Naive thymus-derived CD4-positive, alpha-beta T cell (primary cell): Measurements from ENCODE around the gene KCNH4. TPM values are rescaled to one million over a fixed set of nuclear protein-coding genes. Genes with fewer than 3 reads are reported as not detected.

Experiments
- ATAC-seq: fragments of 150-1000 bp; cut with Tn5 transposase; 2 replicates; pipeline ENCODE4 v1.10.0; 2021; ENCODE audit warnings: mild to moderate bottlenecking, moderate library complexity
- CTCF ChIA-PET: fragments of 350-600 bp; sonication (Branson Sonifier 250); formaldehyde crosslinking; loops from one replicate; lab custom pipeline; 2021; ENCODE audit warnings: antibody characterized with exemption; lab: Charles Lee
- POLR2A ChIA-PET: fragments of 350-600 bp; sonication (Branson Sonifier 250); formaldehyde crosslinking; loops from one replicate; lab custom pipeline; 2021; ENCODE audit warnings: antibody characterized with exemption, inconsistent platforms; lab: Charles Lee
- DNase-seq, 9 donors: peaks; one replicate each; pipeline versions ENCODE4 v3.0.0 to v3.0.0-alpha.2; 2020 to 2022; ENCODE audit warnings: mixed read lengths in 1 of 9
- H3K27ac ChIP-seq: one replicate; pipeline ENCODE4 v1.7.0; 2013; ENCODE audit warnings: mild to moderate bottlenecking, low read depth, low read length, moderate library complexity
- H3K27me3 ChIP-seq, 2 donors: one replicate each; pipeline ENCODE4 v1.7.0; 2013; ENCODE audit warnings: low read length in 2 of 2, mild to moderate bottlenecking in 2 of 2, moderate library complexity in 2 of 2; ENCODE audit not compliant: control insufficient read depth in 2 of 2, insufficient read depth in 2 of 2
- H3K36me3 ChIP-seq, 3 experiments: 1 replicate in 2 of 3; 2 replicates in 1 of 3; pipeline ENCODE4 v1.7.0; 2013; ENCODE audit warnings: low read length in 3 of 3, mild to moderate bottlenecking in 3 of 3, moderate library complexity in 1 of 3; ENCODE audit not compliant: insufficient read depth in 3 of 3, control insufficient read depth in 2 of 3
- H3K4me1 ChIP-seq, 2 donors: one replicate each; pipeline ENCODE4 v1.7.0; 2013; ENCODE audit warnings: low read length in 2 of 2, mild to moderate bottlenecking in 2 of 2, moderate library complexity in 1 of 2; ENCODE audit not compliant: control insufficient read depth in 2 of 2, insufficient read depth in 2 of 2
- H3K4me3 ChIP-seq: 2 replicates; pipeline ENCODE4 v1.7.0; 2013; ENCODE audit warnings: mild to moderate bottlenecking, low read length
- H3K9me3 ChIP-seq, 3 experiments: 1 replicate in 2 of 3; 2 replicates in 1 of 3; pipeline ENCODE4 v1.7.0; 2013; ENCODE audit warnings: low read length in 3 of 3; ENCODE audit not compliant: control insufficient read depth in 2 of 3
- H3K27ac Mint-ChIP-seq, 9 donors: one replicate each; pipeline ENCODE4 v1.8.0; 2020 to 2022; ENCODE audit warnings: mixed read lengths in 9 of 9, mild to moderate bottlenecking in 8 of 9, moderate library complexity in 5 of 9, inconsistent platforms in 2 of 9
- H3K27me3 Mint-ChIP-seq, 5 donors: one replicate each; pipeline ENCODE4 v1.8.0; 2021 to 2022; ENCODE audit warnings: mixed read lengths in 5 of 5, mild to moderate bottlenecking in 1 of 5
- H3K36me3 Mint-ChIP-seq, 5 donors: one replicate each; pipeline ENCODE4 v1.8.0; 2020 to 2022; ENCODE audit warnings: mixed read lengths in 5 of 5, mild to moderate bottlenecking in 3 of 5, inconsistent platforms in 1 of 5
- H3K4me1 Mint-ChIP-seq, 7 donors: one replicate each; pipeline ENCODE4 v1.8.0; 2020 to 2022; ENCODE audit warnings: mixed read lengths in 7 of 7, mild to moderate bottlenecking in 3 of 7, inconsistent platforms in 1 of 7
- H3K4me3 Mint-ChIP-seq, 10 donors: one replicate each; pipeline ENCODE4 v1.8.0; 2020 to 2022; ENCODE audit warnings: mild to moderate bottlenecking in 10 of 10, mixed read lengths in 10 of 10, moderate library complexity in 6 of 10, inconsistent platforms in 2 of 10
- H3K9me3 Mint-ChIP-seq, 11 donors: one replicate each; pipeline ENCODE4 v1.8.0; 2020 to 2022; ENCODE audit warnings: mixed read lengths in 11 of 11, mild to moderate bottlenecking in 4 of 11, inconsistent platforms in 1 of 11, moderate library complexity in 1 of 11
- intact Hi-C, 2 donors: fragments of 100-400 bp; cut with micrococcal nuclease; formaldehyde crosslinking; loops; one replicate each; pipeline ENCODE4 v1.15.1; 2023
- polyA plus RNA-seq, 2 donors: library from polyadenylated mRNA; unstranded; fragments of 300-500 nt; fragmentation: Illumina TruSeq; gene quantifications; one replicate each; pipeline ENCODE4 v1.2.3, GENCODE V29; 2021
- total RNA-seq, 6 experiments: library from RNA in 5 of 6; stranded (reverse) in 5 of 6; gene quantifications; 1 replicate in 5 of 6; 2 replicates in 1 of 6; pipeline ENCODE4 v1.2.3 and lab custom pipeline; 2021 to 2026

Gene KCNH4
- total and polyA plus RNA-seq, 7 experiments from 2014 or later: 0.07 to 0.24 (median 0.14) TPM; not detected in 3

GRCh38 chr17:42107124-42107523 is 73.8 kb downstream of the KCNH4 start:
- H3K27ac Mint-ChIP-seq: peak overlapping the region in 2 of 9 donors; percentile 28 to 66
- peak overlapping the region in 7 of 10 donors; percentile 36 to 78 (median 67) for H3K4me3 Mint-ChIP-seq
- POLR2A ChIA-PET: interaction anchor here (0.7 to 1.2 kb wide), 3 partner anchors 9 to 24 kb away, joined by 3 to 4 read pairs (median 4); partner anchors contain the start of gene ZNF385C
- H3K4me1 ChIP-seq: peaks cover 5 to 32% of the 10 kb centered on the region in 2 donors
- no peaks in the 10 kb centered on the region for H3K27me3 ChIP-seq
- DNase-seq (no peak), ATAC-seq (no peak)
- peaks cover 0 to 41% (median 3%) of the 10 kb centered on the region in 3 experiments for H3K36me3 ChIP-seq
- H3K36me3 Mint-ChIP-seq: peaks cover 0 to 32% (median 15%) of the 10 kb centered on the region in 5 donors
- CTCF ChIA-PET: interaction anchor here (0.7 to 1.7 kb wide), 2 partner anchors 80 to 84 kb away, joined by 3 to 5 read pairs; no protein-coding TSS in a partner anchor
- H3K9me3 ChIP-seq: no peaks in the 10 kb centered on the region
- H3K27ac ChIP-seq: peak overlapping the region; percentile 32
- H3K4me1 Mint-ChIP-seq: peaks cover 12 to 44% (median 41%) of the 10 kb centered on the region in 7 donors
- H3K27me3 Mint-ChIP-seq: no peaks in the 10 kb centered on the region
- peaks cover 0 to 2% (median 0%) of the 10 kb centered on the region in 11 donors for H3K9me3 Mint-ChIP-seq
- intact Hi-C loops: loop anchor here (1.0 to 2.0 kb wide), 3 partner anchors 14 to 74 kb away; partner anchors contain the start of genes KAT2A (in 1 of the 2) and KCNH4 (in 1 of the 2)
- no peak overlapping the region for H3K4me3 ChIP-seq

Other genes starting within 250 kb of the KCNH4 start
- 10 to 100 TPM; 29.6 to 86.3 (median 32.5) TPM for gene CNP, start 214.3 kb downstream of the KCNH4 start, total RNA-seq
- gene CNP, start 214.3 kb downstream of the KCNH4 start, polyA plus RNA-seq: 10 to 100 TPM; 32.3 to 34.2 TPM
- 100 to 1,000 TPM in 4 of 5 experiments, 10 to 100 TPM in 1; 99.4 to 145 (median 109) TPM for gene DNAJC7, start 163.7 kb downstream of the KCNH4 start, total RNA-seq
- gene DNAJC7, start 163.7 kb downstream of the KCNH4 start, polyA plus RNA-seq: 10 to 100 TPM; 65.4 to 77.7 TPM
- 10 to 100 TPM; 14.3 to 24.0 (median 20.4) TPM for gene NKIRAS2, start 161.1 kb downstream of the KCNH4 start, total RNA-seq
- 10 to 100 TPM; 24.6 to 30.5 TPM for gene NKIRAS2, start 161.1 kb downstream of the KCNH4 start, polyA plus RNA-seq
- 1 to 10 TPM in 1 of 5 experiments, under 1 TPM in 4; 0.10 to 1.0 (median 0.67) TPM for gene C17orf113, start 130.5 kb downstream of the KCNH4 start, total RNA-seq
- under 1 TPM; 0.14 to 0.28 TPM for gene C17orf113, start 130.5 kb downstream of the KCNH4 start, polyA plus RNA-seq
- gene ZNF385C, start 82.7 kb downstream of the KCNH4 start, total RNA-seq: under 1 TPM in 4 of 5 experiments, not detected in 1; 0.15 to 0.45 (median 0.23) TPM
- gene ZNF385C, start 82.7 kb downstream of the KCNH4 start, polyA plus RNA-seq: not detected
- gene DHX58, start 68.4 kb downstream of the KCNH4 start, total RNA-seq: 10 to 100 TPM; 36.0 to 80.5 (median 53.5) TPM
- gene DHX58, start 68.4 kb downstream of the KCNH4 start, polyA plus RNA-seq: 10 to 100 TPM; 10.1 to 24.7 TPM
- gene KAT2A, start 59.8 kb downstream of the KCNH4 start, total RNA-seq: 10 to 100 TPM; 39.6 to 71.1 (median 49.1) TPM
- 10 to 100 TPM in 1 of 2 donors, 1 to 10 TPM in 1; 6.6 to 12.0 TPM for gene KAT2A, start 59.8 kb downstream of the KCNH4 start, polyA plus RNA-seq
- under 1 TPM in 2 of 5 experiments, not detected in 3; 0.12 to 0.16 TPM for gene HSPB9, start 58.3 kb downstream of the KCNH4 start, total RNA-seq
- under 1 TPM in 1 of 2 donors, not detected in 1; 0.10 TPM for gene HSPB9, start 58.3 kb downstream of the KCNH4 start, polyA plus RNA-seq
- gene RAB5C, start 26.2 kb downstream of the KCNH4 start, total RNA-seq: 10 to 100 TPM; 72.0 to 95.2 (median 75.4) TPM
- gene RAB5C, start 26.2 kb downstream of the KCNH4 start, polyA plus RNA-seq: 10 to 100 TPM; 56.6 to 63.2 TPM
- gene HCRT, start 4.3 kb upstream of the KCNH4 start, total RNA-seq: not detected
- not detected for gene HCRT, start 4.3 kb upstream of the KCNH4 start, polyA plus RNA-seq
- gene GHDC, start 13.4 kb upstream of the KCNH4 start, total RNA-seq: 10 to 100 TPM; 15.5 to 29.8 (median 19.9) TPM
- gene GHDC, start 13.4 kb upstream of the KCNH4 start, polyA plus RNA-seq: 10 to 100 TPM; 15.2 to 17.4 TPM
- gene STAT5B, start 95.2 kb upstream of the KCNH4 start, total RNA-seq: 100 to 1,000 TPM; 143 to 192 (median 183) TPM
- 100 to 1,000 TPM in 1 of 2 donors, 10 to 100 TPM in 1; 98.0 to 135 TPM for gene STAT5B, start 95.2 kb upstream of the KCNH4 start, polyA plus RNA-seq
- gene STAT5A, start 107.4 kb upstream of the KCNH4 start, total RNA-seq: 100 to 1,000 TPM; 111 to 162 (median 150) TPM
- gene STAT5A, start 107.4 kb upstream of the KCNH4 start, polyA plus RNA-seq: 100 to 1,000 TPM in 1 of 2 donors, 10 to 100 TPM in 1; 72.8 to 150 TPM
- 100 to 1,000 TPM; 133 to 275 (median 231) TPM for gene STAT3, start 207.3 kb upstream of the KCNH4 start, total RNA-seq
- 100 to 1,000 TPM; 159 to 189 TPM for gene STAT3, start 207.3 kb upstream of the KCNH4 start, polyA plus RNA-seq
- 1 to 10 TPM in 2 of 5 experiments, under 1 TPM in 1, not detected in 2; 0.32 to 3.8 (median 1.1) TPM for gene CAVIN1, start 242.1 kb upstream of the KCNH4 start, total RNA-seq
- gene CAVIN1, start 242.1 kb upstream of the KCNH4 start, polyA plus RNA-seq: under 1 TPM; 0.25 to 0.81 TPM